T-helper 2 cell (primary cell): ENCODE measurements around the gene SH3BGRL.

Source experiments
- DNase-seq, 5 experiments: peaks; one replicate each; pipeline versions ENCODE4 v3.0.0 to v3.0.0-alpha.2; 2012 to 2022
- total RNA-seq, 2 donors: gene quantifications; one replicate each; lab custom pipeline; 2026; lab: John Stamatoyannopoulos, UW

Gene SH3BGRL
- 61.1 to 93.7 reads per million in 2 donors for total RNA-seq

DNA sequence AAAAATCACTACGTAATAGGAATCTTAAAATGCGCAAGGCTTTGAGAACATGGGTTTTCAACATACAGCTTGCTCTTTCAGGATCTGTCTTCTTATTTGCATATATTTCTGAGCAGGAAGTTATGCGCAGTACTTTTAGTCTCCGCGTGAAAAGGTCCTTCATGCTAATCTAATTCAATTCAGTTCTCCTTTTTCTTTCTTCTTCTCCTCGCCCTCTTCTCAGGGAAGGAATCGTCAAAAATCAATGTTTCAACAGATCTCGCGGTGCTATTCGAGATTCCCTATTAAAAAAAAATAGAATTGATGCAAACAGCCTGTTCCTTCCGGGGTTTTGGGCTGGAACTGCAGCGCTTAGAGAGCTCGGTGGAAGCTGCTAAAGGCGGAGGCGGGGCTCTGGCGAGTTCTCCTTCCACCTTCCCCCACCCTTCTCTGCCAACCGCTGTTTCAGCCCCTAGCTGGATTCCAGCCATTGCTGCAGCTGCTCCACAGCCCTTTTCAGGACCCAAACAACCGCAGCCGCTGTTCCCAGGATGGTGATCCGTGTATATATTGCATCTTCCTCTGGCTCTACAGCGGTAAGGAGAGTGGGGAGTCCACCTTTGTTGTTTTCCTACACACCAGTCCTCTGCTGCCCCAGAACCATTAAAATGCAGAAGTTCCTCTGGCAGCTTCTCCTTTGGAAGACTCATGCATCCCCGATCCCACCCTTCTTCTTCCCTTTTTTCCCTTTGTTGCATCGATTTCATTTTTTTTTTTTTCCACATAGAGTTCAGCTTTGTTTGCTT, at the start of gene SH3BGRL, which contains the start of gene HMGN5:
SH3BGRL (plus strand) TSS at position 432 of the 785 bp plus-strand sequence; CDS start at position 531, 99 bp downstream.
HMGN5 (minus strand) TSS at position 243 of the 785 bp plus-strand sequence. CDS start 80,364 bp downstream, outside the sequence.
- DNase-seq, result peak; percentile 23 to 88 (median 60)

GRCh38 chrX:81168391-81168790, 33.5 kb upstream of the SH3BGRL start:
- DNase-seq, result no peak

GRCh38 chrX:81174286-81174685, 27.6 kb upstream of the SH3BGRL start:
- peak in 1 of 5 experiments; percentile 9 for DNase-seq

DNA sequence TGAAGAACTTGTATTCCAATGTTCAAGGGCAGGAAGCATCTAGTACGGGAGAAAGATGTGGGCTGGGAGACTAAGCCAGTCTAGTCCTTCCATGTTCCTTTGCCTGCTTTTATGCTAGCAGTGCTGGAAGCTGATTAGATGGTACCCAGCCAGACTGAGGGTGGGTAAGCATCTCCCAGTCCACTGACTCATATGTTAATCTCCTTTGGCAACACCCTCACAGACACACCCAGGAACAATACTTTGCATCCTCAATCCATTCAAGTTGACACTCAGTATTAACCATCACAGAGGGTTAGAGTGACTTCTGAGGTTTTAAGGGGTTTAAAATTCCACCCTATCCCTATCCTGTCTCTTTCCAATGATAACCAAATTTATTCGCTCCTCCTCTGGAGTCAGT, 6.6 kb upstream of the SH3BGRL start:
- DNase-seq, result no peak

GRCh38 chrX:81195712-81196111, 6.2 kb upstream of the SH3BGRL start:
- peak in 4 of 5 experiments; percentile 16 to 54 (median 20) for DNase-seq

DNA sequence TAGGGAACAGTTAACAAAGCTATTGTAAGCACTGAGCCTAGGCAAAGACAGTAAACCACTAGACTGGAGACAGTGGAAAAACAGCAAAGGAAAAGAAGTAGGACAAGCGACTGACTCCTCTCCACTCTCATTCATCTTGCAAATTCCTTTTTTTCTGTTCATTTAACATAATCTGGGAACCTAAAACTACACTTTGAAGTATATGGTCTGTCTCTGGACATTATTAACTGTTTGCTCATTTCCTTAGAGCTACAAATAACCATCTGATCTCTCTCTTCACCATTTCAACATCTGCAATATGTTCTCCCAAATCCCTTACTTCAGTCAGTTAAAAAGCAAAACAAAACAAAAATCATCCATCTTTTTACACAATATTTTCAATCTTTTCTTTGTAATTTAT, 831 bp upstream of the SH3BGRL start:
- no peak for DNase-seq

DNA sequence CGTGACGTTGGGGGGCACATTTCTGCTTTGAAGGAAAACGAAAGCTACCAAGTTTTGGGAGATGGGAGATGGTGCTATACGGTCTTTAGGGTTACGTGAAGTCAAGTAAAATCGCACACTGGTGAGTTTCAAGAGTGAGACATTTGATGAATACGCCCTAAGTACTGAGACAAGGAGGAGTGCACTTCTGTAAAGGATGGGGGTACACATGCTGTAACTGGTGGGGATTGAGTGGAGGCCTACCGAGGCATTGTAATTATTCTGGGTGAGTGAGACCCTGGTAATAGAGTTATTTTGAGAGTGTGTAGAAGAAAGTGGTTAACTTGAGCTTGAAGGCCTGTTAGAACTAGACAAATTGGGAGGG, 536 bp downstream of the SH3BGRL start:
- DNase-seq, result peak in 1 of 5 experiments; percentile 28

DNA sequence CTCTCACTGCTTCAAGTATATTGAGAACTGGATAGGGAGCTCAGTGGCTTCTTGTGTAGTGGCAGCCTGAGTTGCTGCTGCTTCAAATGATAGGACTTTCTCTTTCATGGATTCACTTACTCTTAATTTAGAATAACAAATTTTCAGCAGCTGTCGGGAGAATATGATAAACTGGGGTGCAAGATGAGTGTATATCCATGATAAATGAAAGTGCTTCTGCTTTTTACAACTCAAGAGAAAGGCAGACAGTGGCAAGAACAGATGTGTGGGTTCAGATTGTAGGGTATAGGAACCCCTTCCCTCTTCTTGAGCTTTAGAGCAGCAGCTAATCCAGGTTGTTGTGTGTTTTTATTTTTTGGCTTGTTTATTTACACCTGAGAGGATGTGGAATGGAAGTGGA, 1.0 kb downstream of the SH3BGRL start:
- no peak for DNase-seq

DNA sequence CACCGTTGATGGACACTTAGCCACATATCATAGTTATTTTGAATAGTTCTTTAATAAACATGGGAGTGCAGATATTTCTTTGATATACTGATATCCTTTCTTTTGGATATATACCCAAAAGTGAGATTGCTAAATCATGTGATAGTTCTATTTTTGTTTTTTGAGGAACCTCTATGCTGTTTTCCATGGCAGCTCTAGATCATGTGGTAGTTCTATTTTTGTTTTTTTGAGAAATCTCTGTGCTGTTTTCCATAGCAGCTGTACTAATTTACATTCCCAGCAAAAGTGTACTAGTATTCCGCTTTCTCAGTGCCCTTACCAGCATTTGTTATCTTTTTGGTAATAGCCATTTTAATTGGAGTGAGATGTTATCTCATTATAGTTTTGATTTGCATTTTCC, 3.6 kb downstream of the SH3BGRL start:
- DNase-seq, result no peak

DNA sequence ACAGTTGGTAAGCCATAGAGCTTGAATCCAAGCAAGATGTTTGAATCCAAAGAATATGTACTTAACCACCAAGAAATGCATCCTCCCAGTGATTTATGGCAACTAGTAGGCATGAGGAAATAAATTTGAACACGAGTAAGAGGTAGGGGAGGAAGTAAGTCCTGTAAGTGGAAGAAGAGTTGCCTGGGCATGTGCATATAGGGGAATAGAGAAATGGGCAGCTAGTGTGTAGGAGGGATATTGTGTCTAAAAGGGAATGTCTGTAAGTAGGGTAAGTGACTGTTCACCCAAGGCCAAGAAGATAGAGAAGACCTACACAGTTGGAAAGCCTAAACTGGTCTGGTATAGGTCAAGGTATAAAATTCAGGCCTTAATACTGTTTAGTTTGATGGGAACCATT, 4.6 kb downstream of the SH3BGRL start:
- DNase-seq, result no peak

- no peak for DNase-seq
Measured at GRCh38 chrX:81208916-81209315, 7.0 kb downstream of the SH3BGRL start.

DNA sequence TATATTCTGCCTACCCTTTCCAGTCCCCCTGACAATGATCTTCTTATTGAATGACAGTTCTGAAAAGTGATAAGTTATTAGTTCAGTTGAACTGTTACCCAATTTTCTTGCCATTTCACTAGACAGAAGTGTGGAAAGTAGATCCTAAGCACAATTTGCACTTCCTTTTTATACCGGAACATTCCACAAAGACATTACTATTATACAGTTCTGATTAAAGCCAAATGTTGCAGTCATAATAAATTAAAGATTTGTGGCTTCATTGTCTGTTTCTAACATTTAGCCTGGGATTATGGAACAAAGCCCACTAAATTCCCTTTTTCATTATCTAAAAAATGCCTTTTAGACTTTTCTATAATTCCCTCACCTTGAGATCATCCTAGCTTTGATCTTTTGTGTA, 13.8 kb downstream of the SH3BGRL start:
- no peak for DNase-seq

DNA sequence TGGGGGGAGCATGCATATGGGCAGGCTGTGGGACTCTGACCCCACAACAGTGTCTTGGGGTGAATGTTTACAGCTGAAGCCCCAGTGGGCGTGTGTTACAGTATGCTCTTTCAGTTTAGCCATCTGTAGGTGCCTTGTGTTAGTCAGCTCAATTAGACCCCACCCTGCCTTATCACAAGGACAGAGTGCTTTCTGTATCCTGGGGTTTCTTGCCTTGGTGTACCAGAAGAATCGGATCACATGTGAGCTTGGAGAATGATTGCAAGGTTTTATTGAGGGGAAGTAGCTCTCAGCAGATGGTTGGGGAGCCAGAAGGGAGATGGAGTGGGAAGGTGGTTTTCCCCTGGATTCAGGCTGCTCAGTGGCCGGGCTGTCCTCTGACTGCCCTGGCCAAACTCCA, 27.3 kb downstream of the SH3BGRL start:
- no peak for DNase-seq

- no peak for DNase-seq
Measured at GRCh38 chrX:81229901-81230300, 28.0 kb downstream of the SH3BGRL start.

- DNase-seq, result no peak
Measured at GRCh38 chrX:81231476-81231875, 29.6 kb downstream of the SH3BGRL start.

DNA sequence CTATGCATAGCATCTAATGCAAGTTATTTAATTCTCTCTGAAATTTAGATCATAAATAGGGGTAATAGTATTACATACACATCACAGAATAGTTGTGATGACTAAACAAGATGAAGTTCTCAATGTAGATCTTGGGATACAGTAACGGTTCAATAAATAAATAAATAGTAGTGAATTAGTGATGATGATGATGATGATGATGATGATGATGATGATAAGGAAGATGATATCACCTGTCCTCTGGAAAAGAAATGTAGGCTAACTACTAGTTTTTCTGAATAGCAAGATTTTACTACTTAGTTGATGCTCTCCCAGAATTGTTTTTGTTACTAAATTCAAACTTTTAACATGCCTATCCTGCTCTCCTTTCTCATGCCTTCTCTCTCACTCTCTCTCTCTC, 30.3 kb downstream of the SH3BGRL start:
- no peak for DNase-seq

DNA sequence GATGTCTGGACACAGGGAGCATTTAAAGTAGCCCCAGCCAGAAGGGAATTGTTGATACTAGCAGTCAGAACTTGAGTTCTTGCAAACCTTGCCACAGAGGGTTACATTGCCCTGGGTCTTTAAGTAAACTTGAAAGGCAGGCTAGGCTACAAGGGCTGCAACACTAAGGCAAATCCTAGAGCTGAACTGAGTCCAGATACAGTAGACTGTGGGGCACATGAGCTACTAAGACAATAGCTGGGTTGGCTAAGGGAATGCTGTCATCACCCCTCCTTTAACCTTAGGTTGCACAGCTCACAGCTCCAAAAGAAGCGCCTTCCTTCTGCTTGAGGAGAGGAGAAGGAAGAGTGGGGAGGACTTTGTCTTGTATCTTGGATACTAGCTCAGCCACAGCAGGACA, 35.6 kb downstream of the SH3BGRL start:
- no peak for DNase-seq

DNA sequence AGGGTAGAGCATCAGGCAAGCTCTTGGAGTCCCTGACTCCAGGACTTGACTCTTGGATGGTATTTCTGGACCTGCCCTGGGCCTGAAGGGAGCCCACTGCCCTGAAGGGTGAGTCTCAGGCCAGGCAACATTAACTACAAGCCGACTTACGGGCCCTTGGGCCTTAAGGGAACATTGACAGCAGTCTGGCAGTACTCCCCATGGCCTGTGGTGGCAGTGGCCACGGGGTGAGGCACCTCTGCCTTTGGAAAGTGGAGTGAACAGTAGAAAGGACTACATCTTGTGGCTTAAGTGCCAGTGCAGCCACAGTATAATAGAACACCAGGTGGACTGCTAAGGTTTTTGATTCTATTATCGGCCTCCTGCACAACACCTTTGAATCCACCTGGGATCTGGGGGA, 36.3 kb downstream of the SH3BGRL start:
- no peak for DNase-seq

- DNase-seq, result no peak
Measured at GRCh38 chrX:81240701-81241331, 38.9 kb downstream of the SH3BGRL start.

DNA sequence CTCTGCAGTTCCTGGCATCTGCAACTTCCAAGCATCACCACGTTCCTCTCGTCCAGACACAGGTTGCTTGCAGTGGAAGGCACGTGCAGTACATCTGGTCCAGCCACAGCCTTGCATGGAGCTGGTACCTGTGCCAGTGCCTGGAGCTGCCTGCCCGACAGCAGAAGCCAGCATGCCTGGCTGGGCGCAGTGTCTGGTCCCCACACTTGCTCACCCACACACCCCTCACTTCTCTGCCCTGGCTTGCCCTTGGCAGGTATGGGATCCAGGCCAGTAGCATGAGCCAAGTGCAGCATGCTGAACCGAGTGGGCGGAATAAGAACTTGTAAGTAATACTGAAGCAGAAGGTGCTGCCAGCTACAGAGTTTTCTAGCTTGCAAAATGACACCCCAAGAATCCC, 39.9 kb downstream of the SH3BGRL start:
- no peak for DNase-seq

- no peak for DNase-seq
Measured at GRCh38 chrX:81255876-81256275, 54.0 kb downstream of the SH3BGRL start.

DNA sequence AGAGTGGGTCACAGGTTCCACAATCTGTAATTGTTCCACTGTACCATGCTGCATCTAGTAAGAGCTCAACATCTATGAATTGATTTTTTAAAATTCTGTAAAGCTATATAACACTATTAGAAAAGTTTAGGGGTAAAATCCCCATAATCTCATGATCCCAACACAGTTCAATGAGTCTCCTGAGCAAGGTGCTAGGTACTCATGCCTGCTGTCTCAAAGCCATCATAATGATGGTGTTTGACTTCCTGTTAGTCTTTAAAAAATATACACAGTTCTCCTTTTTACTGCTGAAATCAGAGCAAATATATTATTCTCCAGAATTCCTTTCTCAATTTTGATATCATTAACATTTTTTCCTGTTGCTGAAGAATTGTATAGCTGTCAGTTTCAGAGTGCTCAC, 55.9 kb downstream of the SH3BGRL start:
- DNase-seq, result no peak

- DNase-seq, result no peak
Measured at GRCh38 chrX:81259020-81259713, 57.3 kb downstream of the SH3BGRL start.
